H1 (cell line): ENCODE results near the gene HMSD. TPM values are rescaled to one million over a fixed set of nuclear protein-coding genes. Genes with fewer than 3 reads are reported as not detected.

ENCODE experiments used
- HDAC6 ChIP-seq: IDR thresholded peaks from one replicate; pipeline ENCODE4 v1.7.1; 2012; ENCODE audit warnings: low read depth, mild to moderate bottlenecking, inconsistent platforms, low read length, moderate library complexity
- KDM5A ChIP-seq: fragments of 200-600 bp; IDR thresholded peaks from 2 replicates; pipeline ENCODE4 v1.7.1; 2012; ENCODE audit warnings: mild to moderate bottlenecking, low read length, inconsistent platforms, mixed read lengths
- SIN3A ChIP-seq, 2 experiments: IDR thresholded peaks in 1 of 2; conservative IDR thresholded peaks in 1 of 2; 2 replicates each; pipeline ENCODE4 v1.6.1; 2011 to 2012; ENCODE audit warnings: low read length in 2 of 2, improper control_type of control experiment in 1 of 2, low read depth in 1 of 2, mild to moderate bottlenecking in 1 of 2
- SIRT6 ChIP-seq: IDR thresholded peaks from one replicate; pipeline ENCODE4 v1.7.1; 2012; ENCODE audit warnings: low read length, inconsistent platforms
- SP4 ChIP-seq: IDR thresholded peaks from 2 replicates; pipeline ENCODE4 v1.6.1; 2012; ENCODE audit warnings: low read length, inconsistent platforms
- polyA plus RNA-seq, 7 experiments: library from polyadenylated mRNA; depleted of rRNA in 3 of 7; stranded (reverse) in 5 of 7; unstranded in 2 of 7; fragments of >200 nt in 5 of 7; fragments of 200-250 nt in 2 of 7; gene quantifications; 1 replicate in 5 of 7; 2 replicates in 1 of 7; 4 replicates in 1 of 7; pipeline versions ENCODE4 v1.2.1 to v1.2.3, GENCODE V29; 2011 to 2013; ENCODE audit warnings: missing spikeins in 2 of 7, mixed read lengths in 2 of 7
- total RNA-seq: library from RNA; stranded (reverse); fragmentation: NEBNext Ultra II Directional; extraction: Animal tissue kit (Norgen Biotek cat#: 25700); gene quantifications from 2 replicates; pipeline ENCODE4 v1.2.1, GENCODE V29; 2021
- TF ChIP-seq, protein P1 (sequence below): fragments of 300-600 bp; sonication (generic); IDR thresholded peaks from 2 replicates; pipeline ENCODE4 v1.7.1; 2012; ENCODE audit warnings: low read length, moderate library complexity, mild to moderate bottlenecking, inconsistent platforms; ENCODE audit not compliant: insufficient replicate concordance
- TF ChIP-seq, protein P2 (sequence below): IDR thresholded peaks from 2 replicates; pipeline ENCODE4 v1.6.1; 2011; ENCODE audit warnings: low read depth, mild to moderate bottlenecking, low read length; ENCODE audit not compliant: insufficient read depth
- TF ChIP-seq, protein P3 (sequence below): IDR thresholded peaks from 2 replicates; pipeline ENCODE4 v1.6.1; 2011; ENCODE audit warnings: low read length, improper control_type of control experiment

Gene HMSD
- total and polyA plus RNA-seq, 2 of the 8 experiments (the other 6 are each of a cell fraction or from before 2014, with no cell fraction given), result 1.3 to 3.0 TPM

DNA sequence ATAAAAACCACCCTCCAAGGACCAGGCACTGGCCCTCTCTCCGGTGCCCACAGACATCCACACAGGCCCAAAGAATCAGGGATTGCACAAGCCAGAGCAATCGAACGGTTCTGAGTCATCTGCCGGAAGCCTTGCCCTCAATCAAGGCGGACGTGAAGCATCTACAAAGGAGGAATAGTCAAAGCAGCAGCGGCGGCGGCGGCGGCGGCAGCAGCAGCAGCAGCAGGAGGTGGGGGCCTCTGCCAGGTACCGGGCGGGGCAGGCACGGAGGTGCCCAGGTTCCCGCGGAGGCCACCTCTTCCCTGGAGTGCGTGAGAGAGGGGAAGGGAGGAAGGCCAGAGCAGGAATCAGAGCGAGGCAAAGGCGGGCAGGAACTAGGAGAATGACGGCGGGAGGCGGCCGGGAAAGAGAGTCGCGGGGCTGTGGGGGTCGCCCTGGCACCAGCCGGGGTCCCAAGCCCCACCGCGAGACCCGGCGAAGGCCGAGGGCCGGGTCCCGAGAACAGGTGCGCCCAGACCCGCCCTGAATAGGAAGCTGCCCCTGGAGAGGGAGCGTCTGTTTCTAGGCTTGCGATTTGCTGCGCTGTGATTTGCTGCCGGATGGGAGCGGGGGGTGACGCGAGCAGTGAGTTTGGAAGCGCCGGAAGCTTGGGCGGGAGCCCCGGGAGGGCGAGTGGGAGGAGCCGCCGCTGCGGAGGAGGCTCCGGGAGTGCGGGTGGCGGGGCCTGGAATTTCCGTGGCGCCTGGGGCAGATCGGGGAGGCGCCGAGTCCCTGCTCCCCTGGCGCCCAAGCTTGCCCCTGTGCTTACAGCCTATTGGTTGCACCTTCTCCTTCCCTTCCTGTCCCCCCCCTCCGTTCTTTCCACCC lies 21.1 kb downstream of the HMSD start, which contains the start of gene SERPINB8 (continued):
- TF ChIP-seq, protein P1, sequence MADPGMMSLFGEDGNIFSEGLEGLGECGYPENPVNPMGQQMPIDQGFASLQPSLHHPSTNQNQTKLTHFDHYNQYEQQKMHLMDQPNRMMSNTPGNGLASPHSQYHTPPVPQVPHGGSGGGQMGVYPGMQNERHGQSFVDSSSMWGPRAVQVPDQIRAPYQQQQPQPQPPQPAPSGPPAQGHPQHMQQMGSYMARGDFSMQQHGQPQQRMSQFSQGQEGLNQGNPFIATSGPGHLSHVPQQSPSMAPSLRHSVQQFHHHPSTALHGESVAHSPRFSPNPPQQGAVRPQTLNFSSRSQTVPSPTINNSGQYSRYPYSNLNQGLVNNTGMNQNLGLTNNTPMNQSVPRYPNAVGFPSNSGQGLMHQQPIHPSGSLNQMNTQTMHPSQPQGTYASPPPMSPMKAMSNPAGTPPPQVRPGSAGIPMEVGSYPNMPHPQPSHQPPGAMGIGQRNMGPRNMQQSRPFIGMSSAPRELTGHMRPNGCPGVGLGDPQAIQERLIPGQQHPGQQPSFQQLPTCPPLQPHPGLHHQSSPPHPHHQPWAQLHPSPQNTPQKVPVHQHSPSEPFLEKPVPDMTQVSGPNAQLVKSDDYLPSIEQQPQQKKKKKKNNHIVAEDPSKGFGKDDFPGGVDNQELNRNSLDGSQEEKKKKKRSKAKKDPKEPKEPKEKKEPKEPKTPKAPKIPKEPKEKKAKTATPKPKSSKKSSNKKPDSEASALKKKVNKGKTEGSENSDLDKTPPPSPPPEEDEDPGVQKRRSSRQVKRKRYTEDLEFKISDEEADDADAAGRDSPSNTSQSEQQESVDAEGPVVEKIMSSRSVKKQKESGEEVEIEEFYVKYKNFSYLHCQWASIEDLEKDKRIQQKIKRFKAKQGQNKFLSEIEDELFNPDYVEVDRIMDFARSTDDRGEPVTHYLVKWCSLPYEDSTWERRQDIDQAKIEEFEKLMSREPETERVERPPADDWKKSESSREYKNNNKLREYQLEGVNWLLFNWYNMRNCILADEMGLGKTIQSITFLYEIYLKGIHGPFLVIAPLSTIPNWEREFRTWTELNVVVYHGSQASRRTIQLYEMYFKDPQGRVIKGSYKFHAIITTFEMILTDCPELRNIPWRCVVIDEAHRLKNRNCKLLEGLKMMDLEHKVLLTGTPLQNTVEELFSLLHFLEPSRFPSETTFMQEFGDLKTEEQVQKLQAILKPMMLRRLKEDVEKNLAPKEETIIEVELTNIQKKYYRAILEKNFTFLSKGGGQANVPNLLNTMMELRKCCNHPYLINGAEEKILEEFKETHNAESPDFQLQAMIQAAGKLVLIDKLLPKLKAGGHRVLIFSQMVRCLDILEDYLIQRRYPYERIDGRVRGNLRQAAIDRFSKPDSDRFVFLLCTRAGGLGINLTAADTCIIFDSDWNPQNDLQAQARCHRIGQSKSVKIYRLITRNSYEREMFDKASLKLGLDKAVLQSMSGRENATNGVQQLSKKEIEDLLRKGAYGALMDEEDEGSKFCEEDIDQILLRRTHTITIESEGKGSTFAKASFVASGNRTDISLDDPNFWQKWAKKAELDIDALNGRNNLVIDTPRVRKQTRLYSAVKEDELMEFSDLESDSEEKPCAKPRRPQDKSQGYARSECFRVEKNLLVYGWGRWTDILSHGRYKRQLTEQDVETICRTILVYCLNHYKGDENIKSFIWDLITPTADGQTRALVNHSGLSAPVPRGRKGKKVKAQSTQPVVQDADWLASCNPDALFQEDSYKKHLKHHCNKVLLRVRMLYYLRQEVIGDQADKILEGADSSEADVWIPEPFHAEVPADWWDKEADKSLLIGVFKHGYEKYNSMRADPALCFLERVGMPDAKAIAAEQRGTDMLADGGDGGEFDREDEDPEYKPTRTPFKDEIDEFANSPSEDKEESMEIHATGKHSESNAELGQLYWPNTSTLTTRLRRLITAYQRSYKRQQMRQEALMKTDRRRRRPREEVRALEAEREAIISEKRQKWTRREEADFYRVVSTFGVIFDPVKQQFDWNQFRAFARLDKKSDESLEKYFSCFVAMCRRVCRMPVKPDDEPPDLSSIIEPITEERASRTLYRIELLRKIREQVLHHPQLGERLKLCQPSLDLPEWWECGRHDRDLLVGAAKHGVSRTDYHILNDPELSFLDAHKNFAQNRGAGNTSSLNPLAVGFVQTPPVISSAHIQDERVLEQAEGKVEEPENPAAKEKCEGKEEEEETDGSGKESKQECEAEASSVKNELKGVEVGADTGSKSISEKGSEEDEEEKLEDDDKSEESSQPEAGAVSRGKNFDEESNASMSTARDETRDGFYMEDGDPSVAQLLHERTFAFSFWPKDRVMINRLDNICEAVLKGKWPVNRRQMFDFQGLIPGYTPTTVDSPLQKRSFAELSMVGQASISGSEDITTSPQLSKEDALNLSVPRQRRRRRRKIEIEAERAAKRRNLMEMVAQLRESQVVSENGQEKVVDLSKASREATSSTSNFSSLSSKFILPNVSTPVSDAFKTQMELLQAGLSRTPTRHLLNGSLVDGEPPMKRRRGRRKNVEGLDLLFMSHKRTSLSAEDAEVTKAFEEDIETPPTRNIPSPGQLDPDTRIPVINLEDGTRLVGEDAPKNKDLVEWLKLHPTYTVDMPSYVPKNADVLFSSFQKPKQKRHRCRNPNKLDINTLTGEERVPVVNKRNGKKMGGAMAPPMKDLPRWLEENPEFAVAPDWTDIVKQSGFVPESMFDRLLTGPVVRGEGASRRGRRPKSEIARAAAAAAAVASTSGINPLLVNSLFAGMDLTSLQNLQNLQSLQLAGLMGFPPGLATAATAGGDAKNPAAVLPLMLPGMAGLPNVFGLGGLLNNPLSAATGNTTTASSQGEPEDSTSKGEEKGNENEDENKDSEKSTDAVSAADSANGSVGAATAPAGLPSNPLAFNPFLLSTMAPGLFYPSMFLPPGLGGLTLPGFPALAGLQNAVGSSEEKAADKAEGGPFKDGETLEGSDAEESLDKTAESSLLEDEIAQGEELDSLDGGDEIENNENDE, result no peak
- TF ChIP-seq SIRT6 (no peak), HDAC6 (no peak), SP4 (no peak), SIN3A (conservative IDR thresholded peaks at IDR 0.05 in 1 of 2, IDR thresholded peaks at IDR 0.05 in 1 of 2; ENCODE audit: low read depth in 1 of 2, low read length in 2 of 2) (no peak; a peak in 1 of 4 replicates), KDM5A (no peak)
- TF ChIP-seq, protein P2, sequence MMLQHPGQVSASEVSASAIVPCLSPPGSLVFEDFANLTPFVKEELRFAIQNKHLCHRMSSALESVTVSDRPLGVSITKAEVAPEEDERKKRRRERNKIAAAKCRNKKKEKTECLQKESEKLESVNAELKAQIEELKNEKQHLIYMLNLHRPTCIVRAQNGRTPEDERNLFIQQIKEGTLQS, result no peak
- TF ChIP-seq, protein P3, sequence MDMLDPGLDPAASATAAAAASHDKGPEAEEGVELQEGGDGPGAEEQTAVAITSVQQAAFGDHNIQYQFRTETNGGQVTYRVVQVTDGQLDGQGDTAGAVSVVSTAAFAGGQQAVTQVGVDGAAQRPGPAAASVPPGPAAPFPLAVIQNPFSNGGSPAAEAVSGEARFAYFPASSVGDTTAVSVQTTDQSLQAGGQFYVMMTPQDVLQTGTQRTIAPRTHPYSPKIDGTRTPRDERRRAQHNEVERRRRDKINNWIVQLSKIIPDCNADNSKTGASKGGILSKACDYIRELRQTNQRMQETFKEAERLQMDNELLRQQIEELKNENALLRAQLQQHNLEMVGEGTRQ, result no peak
